SU-DHL-6 (cell line): ENCODE results near the gene RNF103.

Experiments used
- H2AFZ ChIP-seq: fragments of 200-600 bp; sonication (generic); 2 replicates; pipeline ENCODE4 v1.6.1; 2014; ENCODE audit warnings: low read depth, mild to moderate bottlenecking, moderate library complexity, mixed read lengths, antibody characterized with exemption, low read length; ENCODE audit not compliant: severe bottlenecking
- H3F3A ChIP-seq: fragments of 200-600 bp; shearing (Covaris generic); 2 replicates; pipeline ENCODE4 v1.6.0; 2016; ENCODE audit warnings: antibody characterized with exemption, mild to moderate bottlenecking; ENCODE audit not compliant: insufficient read depth
- H3K27ac ChIP-seq: fragments of 200-600 bp; sonication (generic); 2 replicates; pipeline ENCODE4 v1.5.1; 2016; ENCODE audit warnings: low read depth, mild to moderate bottlenecking, low read length, moderate library complexity, mixed read lengths
- H3K27me3 ChIP-seq: fragments of 200-600 bp; sonication (generic), shearing (Covaris generic); 2 replicates; pipeline ENCODE4 v1.6.0; 2014; ENCODE audit warnings: mild to moderate bottlenecking, low read length
- H3K36me3 ChIP-seq: fragments of 200-600 bp; sonication (generic); 2 replicates; pipeline ENCODE4 v1.6.1; 2014; ENCODE audit warnings: mild to moderate bottlenecking, low read length, mixed read lengths
- H3K4me2 ChIP-seq: fragments of 300-600, 200-600 bp; shearing (Covaris generic), sonication (generic); 2 replicates; pipeline ENCODE4 v1.6.0; 2014; ENCODE audit warnings: low read length, low read depth, mild to moderate bottlenecking; ENCODE audit not compliant: poor library complexity, severe bottlenecking
- H3K4me3 ChIP-seq: fragments of 200-600 bp; sonication (generic); 2 replicates; pipeline ENCODE4 v1.5.1; 2014; ENCODE audit warnings: antibody characterized with exemption, low read length, mild to moderate bottlenecking, mixed read lengths; ENCODE audit not compliant: insufficient read depth, poor library complexity, severe bottlenecking
- H3K79me2 ChIP-seq: fragments of 200-600 bp; sonication (generic); 2 replicates; pipeline ENCODE4 v1.6.1; 2014; ENCODE audit warnings: mild to moderate bottlenecking, low read length, moderate library complexity; ENCODE audit not compliant: insufficient read depth
- H3K9ac ChIP-seq: fragments of 200-600 bp; sonication (generic); 2 replicates; pipeline ENCODE4 v1.7.0; 2014; ENCODE audit warnings: mild to moderate bottlenecking, low read length
- H3K9me2 ChIP-seq: fragments of 200-600 bp; sonication (generic); replicated peaks from 2 replicates; pipeline ENCODE4 v1.6.1; 2014; ENCODE audit warnings: low read length; ENCODE audit not compliant: insufficient read depth
- H3K9me3 ChIP-seq: fragments of 200-600 bp; sonication (generic); 2 replicates; pipeline ENCODE4 v1.6.1; 2014; ENCODE audit warnings: low read length, mixed read lengths; ENCODE audit not compliant: insufficient read depth
- H4K20me1 ChIP-seq: fragments of 200-600 bp; sonication (generic); 2 replicates; pipeline ENCODE4 v1.6.1; 2014; ENCODE audit warnings: low read depth, mild to moderate bottlenecking, antibody characterized with exemption, low read length, moderate library complexity, mixed read lengths
- CTCF ChIP-seq: fragments of 200-600 bp; sonication (generic); IDR thresholded peaks from one replicate; pipeline ENCODE4 v1.5.1; 2017; ENCODE audit warnings: antibody characterized with exemption, mild to moderate bottlenecking, low read length, moderate library complexity; ENCODE audit not compliant: insufficient read depth, poor library complexity, severe bottlenecking
- EZH2phosphoT487 ChIP-seq: fragments of 200-600 bp; sonication (generic), shearing (Covaris generic); conservative IDR thresholded peaks from 2 replicates; pipeline ENCODE4 v1.6.1; 2018; ENCODE audit warnings: mild to moderate bottlenecking, antibody characterized with exemption, low read length, moderate library complexity, mixed read lengths

RNF103 gene

GRCh38 chr2:86634352-86634751, 10.7 kb upstream of the RNF103 start:
- Histone ChIP-seq H3K4me3 (no peak overlapping the region), H3K79me2 (no peaks in the 10 kb centered on the region), H3K36me3 (no peaks in the 10 kb centered on the region), H3K9me2 (no peaks in the 10 kb centered on the region), H3K4me2 (no peak overlapping the region), H3K9ac (no peak overlapping the region), H2AFZ (no peak overlapping the region), H3K27me3 (no peaks in the 10 kb centered on the region), H4K20me1 (no peaks in the 10 kb centered on the region), H3K9me3 (no peaks in the 10 kb centered on the region), H3K27ac (no peak overlapping the region), H3F3A (no peaks in the 10 kb centered on the region)
- no peak for TF ChIP-seq EZH2phosphoT487
- no peak for TF ChIP-seq CTCF

DNA sequence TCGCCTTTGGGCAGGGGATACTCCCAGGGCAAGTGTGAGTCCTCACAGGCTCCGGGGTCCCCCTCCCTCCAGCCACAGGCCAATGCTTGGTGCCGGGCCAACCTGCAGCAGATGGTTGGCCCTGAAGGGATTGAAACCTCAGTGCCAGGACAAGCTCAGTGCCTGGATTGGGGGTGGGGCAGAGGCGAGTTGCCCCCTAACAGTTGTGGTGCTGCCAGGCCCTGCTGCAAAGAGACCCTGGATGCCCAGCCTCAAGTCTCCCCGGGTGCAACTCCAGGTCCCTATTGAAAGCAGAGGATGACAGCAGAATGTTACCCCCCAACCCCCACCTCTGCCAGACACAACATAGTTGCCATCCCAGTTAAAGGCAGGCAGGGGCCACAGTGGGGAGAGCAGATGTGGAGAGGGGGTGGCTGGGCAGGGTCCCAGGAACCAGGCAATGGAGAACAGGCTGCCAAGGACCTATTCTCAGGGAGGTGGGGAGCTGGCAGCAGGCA, 9.5 kb upstream of the RNF103 start:
- no peaks in the 10 kb centered on the region for H3K27me3 ChIP-seq
- no peaks in the 10 kb centered on the region for H3K9me3 ChIP-seq
- H3K9ac ChIP-seq: no peak overlapping the region
- TF ChIP-seq EZH2phosphoT487 (no peak), CTCF (no peak)
- no peak overlapping the region for H3K27ac ChIP-seq
- no peaks in the 10 kb centered on the region for H3F3A ChIP-seq
- no peak overlapping the region for H3K4me2 ChIP-seq
- H3K4me3 ChIP-seq: no peak overlapping the region
- H3K36me3 ChIP-seq: no peaks in the 10 kb centered on the region
- H4K20me1 ChIP-seq: no peaks in the 10 kb centered on the region
- no peaks in the 10 kb centered on the region for H3K9me2 ChIP-seq
- no peaks in the 10 kb centered on the region for H3K79me2 ChIP-seq
- H2AFZ ChIP-seq: no peak overlapping the region

DNA sequence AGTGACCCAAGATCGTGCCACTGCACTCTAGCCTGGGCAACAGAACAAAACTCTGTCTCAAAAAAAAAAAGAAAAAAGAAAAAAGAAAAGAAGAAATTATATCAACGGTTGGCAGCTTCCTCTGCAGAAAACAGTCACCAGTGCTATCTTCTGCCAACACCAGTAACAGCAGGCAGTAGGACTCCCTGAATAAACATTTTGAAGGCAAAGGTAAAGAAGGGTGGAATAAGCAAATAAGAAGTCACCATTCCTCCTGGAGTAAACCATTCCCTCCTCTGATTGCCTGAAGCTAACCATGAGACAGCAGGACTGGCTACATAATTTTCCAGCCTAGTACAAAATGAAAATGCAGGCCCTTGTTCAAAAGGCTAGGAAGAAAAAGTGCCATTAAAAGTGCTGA, 9.0 kb upstream of the RNF103 start:
- no peaks in the 10 kb centered on the region for H3F3A ChIP-seq
- H2AFZ ChIP-seq: no peak overlapping the region
- H3K9ac ChIP-seq: no peak overlapping the region
- H3K4me3 ChIP-seq: no peak overlapping the region
- H3K9me3 ChIP-seq: no peaks in the 10 kb centered on the region
- no peak overlapping the region for H3K27ac ChIP-seq
- no peaks in the 10 kb centered on the region for H3K36me3 ChIP-seq
- H3K4me2 ChIP-seq: no peak overlapping the region
- H4K20me1 ChIP-seq: no peaks in the 10 kb centered on the region
- H3K9me2 ChIP-seq: no peaks in the 10 kb centered on the region
- H3K27me3 ChIP-seq: no peaks in the 10 kb centered on the region
- TF ChIP-seq EZH2phosphoT487 (no peak), CTCF (no peak)
- no peaks in the 10 kb centered on the region for H3K79me2 ChIP-seq
